ENCODE data around the gene VWA2. TPM values are rescaled to one million over a fixed set of nuclear protein-coding genes. Genes with fewer than 3 reads are reported as not detected.

The VWA2 gene
- total RNA-seq, 1 donor from 2014 or later, result not detected

DNA sequence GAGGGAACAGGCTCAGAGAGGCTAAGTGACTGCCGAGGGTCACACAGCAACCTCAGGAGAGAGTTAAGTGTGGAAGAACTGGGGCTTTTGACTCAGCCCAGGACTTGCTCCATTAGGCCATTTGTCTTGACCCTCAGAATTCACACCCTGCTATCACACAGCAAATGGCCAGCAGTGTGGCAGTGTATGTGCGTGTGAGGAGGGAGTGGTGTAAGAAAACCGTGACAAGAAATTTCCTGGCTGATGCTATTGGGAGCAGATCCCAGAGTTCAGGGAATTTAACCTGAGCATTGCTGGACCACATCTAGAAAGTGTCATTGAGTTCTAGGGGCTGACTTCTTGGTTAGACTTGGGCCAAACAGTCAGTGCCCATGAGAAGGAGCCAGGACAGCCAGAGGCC, 18.4 kb downstream of the VWA2 start:
- Mint-ChIP-seq H3K27ac (no peak overlapping the region), H3K27me3 (peaks cover 2% of the 10 kb centered on the region), H3K4me3 (no peak overlapping the region), H3K36me3 (ENCODE audit: low read depth) (no peaks in the 10 kb centered on the region), H3K9me3 (no peaks in the 10 kb centered on the region), H3K4me1 (peaks cover 3% of the 10 kb centered on the region)
- no peak for TF ChIP-seq CTCF (IDR thresholded peaks at IDR 0.05)
- intact Hi-C loops (cut with micrococcal nuclease), result no loop called here
- ChIA-PET CTCF (no interaction called here), POLR2A (no interaction called here)
- DNase-seq (no peak), ATAC-seq (ENCODE audit: low read depth) (no peak)

DNA sequence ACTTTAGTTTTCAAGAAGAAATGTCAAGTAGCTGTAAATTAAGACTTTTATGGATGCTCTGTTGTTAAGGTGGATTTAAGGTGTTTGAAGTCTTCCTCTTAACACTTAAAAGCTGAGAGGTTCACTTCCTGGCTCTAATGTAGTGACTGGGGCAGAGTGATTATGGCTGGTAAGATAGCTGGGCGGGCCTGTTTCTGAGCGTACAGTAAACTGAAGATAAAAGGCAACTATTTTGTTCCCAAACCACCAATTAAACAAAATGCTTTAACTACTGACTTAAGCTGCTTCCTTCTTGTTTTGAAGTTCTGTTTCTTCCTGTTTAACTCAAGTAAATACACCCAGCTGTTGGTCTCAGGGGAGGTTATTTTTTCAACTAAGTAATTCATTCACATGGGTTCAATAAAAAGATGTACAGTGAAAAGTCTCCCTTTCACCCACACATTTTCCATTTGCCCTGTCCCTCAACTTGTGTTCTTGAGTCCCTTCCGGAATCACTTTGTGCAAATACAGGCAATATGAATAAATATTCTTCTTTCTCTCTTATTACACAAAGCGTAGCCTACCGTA, 19.3 kb downstream of the VWA2 start:
- no peak for TF ChIP-seq CTCF (IDR thresholded peaks at IDR 0.05)
- H3K27ac Mint-ChIP-seq, result no peak overlapping the region
- ATAC-seq (ENCODE audit: low read depth) (no peak), DNase-seq (no peak)
- H3K4me3 Mint-ChIP-seq, result no peak overlapping the region
- H3K27me3 Mint-ChIP-seq, result peaks cover 2% of the 10 kb centered on the region
- H3K9me3 Mint-ChIP-seq, result no peaks in the 10 kb centered on the region
- CTCF ChIA-PET, result no interaction called here
- no peaks in the 10 kb centered on the region for H3K36me3 Mint-ChIP-seq (ENCODE audit: low read depth)
- POLR2A ChIA-PET, result no interaction called here
- H3K4me1 Mint-ChIP-seq, result peaks cover 3% of the 10 kb centered on the region
- intact Hi-C loops (cut with micrococcal nuclease), result no loop called here

DNA sequence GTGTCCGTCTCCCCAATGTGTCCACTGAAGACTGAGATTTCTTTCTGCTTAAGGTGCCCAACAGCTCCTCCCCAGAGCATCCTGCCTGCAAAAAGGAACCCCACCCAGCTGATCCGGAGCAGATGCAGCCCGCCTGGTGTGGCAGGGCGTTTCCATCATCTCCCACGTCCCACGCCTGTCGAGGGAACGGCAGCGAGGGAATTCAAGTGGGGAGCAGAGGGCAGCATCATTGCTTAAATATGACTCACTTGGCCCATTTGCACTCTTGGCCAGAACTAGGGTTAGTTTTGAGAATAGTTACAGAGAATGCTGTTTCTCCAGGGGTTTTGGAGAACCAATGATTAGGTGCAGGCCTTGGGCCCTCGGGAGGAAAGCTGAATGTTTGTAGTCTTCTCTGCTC, 20.8 kb downstream of the VWA2 start:
- H3K36me3 Mint-ChIP-seq (ENCODE audit: low read depth), result no peaks in the 10 kb centered on the region
- POLR2A ChIA-PET, result no interaction called here
- no peak overlapping the region for H3K4me3 Mint-ChIP-seq
- intact Hi-C loops (cut with micrococcal nuclease), result no loop called here
- CTCF ChIA-PET, result no interaction called here
- DNase-seq (no peak), ATAC-seq (ENCODE audit: low read depth) (no peak)
- TF ChIP-seq CTCF (IDR thresholded peaks at IDR 0.05), result no peak
- H3K27me3 Mint-ChIP-seq, result no peaks in the 10 kb centered on the region
- no peaks in the 10 kb centered on the region for H3K9me3 Mint-ChIP-seq
- peaks cover 3% of the 10 kb centered on the region for H3K4me1 Mint-ChIP-seq
- H3K27ac Mint-ChIP-seq, result no peak overlapping the region

GRCh38 chr10:114260366-114260765, 21.3 kb downstream of the VWA2 start:
- Mint-ChIP-seq H3K4me3 (no peak overlapping the region), H3K27me3 (no peaks in the 10 kb centered on the region), H3K4me1 (peaks cover 2% of the 10 kb centered on the region), H3K27ac (no peak overlapping the region), H3K9me3 (no peaks in the 10 kb centered on the region), H3K36me3 (ENCODE audit: low read depth) (no peaks in the 10 kb centered on the region)
- ATAC-seq (ENCODE audit: low read depth), result no peak
- intact Hi-C loops (cut with micrococcal nuclease), result no loop called here
- POLR2A ChIA-PET, result no interaction called here
- no peak for TF ChIP-seq CTCF (IDR thresholded peaks at IDR 0.05)
- CTCF ChIA-PET, result no interaction called here
- DNase-seq, result no peak

- Mint-ChIP-seq H3K27ac (no peak overlapping the region), H3K9me3 (no peaks in the 10 kb centered on the region), H3K36me3 (ENCODE audit: low read depth) (no peaks in the 10 kb centered on the region), H3K4me1 (no peaks in the 10 kb centered on the region), H3K4me3 (no peak overlapping the region), H3K27me3 (no peaks in the 10 kb centered on the region)
- ChIA-PET CTCF (no interaction called here), POLR2A (no interaction called here)
- TF ChIP-seq CTCF (IDR thresholded peaks at IDR 0.05), result no peak
- DNase-seq (no peak), ATAC-seq (ENCODE audit: low read depth) (no peak)
- intact Hi-C loops (cut with micrococcal nuclease), result no loop called here
Observed at GRCh38 chr10:114261076-114261475, 22.0 kb downstream of the VWA2 start.

Measured in activated B cell treated with CpG ODN at 0.5 μM for 24 hours (primary cell).